H1 (cell line): ENCODE data around the gene GNB1L. TPM values are rescaled to one million over a fixed set of nuclear protein-coding genes. Genes with fewer than 3 reads are reported as not detected.

ENCODE experiments used
- CTCF ChIA-PET: fragments of 300-600 bp; sonication (Branson Sonifier 250); formaldehyde crosslinking; loops from one replicate; lab custom pipeline; 2021; ENCODE audit not compliant: partially characterized antibody; lab: Charles Lee
- POLR2A ChIA-PET: fragments of 300-600 bp; sonication (Branson Sonifier 250); formaldehyde crosslinking; loops from one replicate; lab custom pipeline; 2021; ENCODE audit warnings: inconsistent platforms; ENCODE audit not compliant: partially characterized antibody; lab: Charles Lee
- DNase-seq, 2 experiments: peaks; one replicate each; pipeline versions ENCODE4 v3.0.0 to v3.0.0-alpha.2; 2010 to 2022; ENCODE audit warnings: low spot score in 2 of 2, low read depth in 1 of 2, mixed read lengths in 1 of 2
- FAIRE-seq: peaks from 2 replicates; lab custom pipeline; 2011; peaks lifted over from hg19 to GRCh38; lab: Jason Lieb, UNC
- H2AFZ ChIP-seq: 2 replicates; pipeline ENCODE4 v1.8.1; 2012; ENCODE audit warnings: low read length, inconsistent platforms
- H2AK5ac ChIP-seq: 2 replicates; pipeline ENCODE4 v1.6.1; 2013; ENCODE audit warnings: low read depth, low read length
- H2BK120ac ChIP-seq: replicated peaks from 2 replicates; pipeline ENCODE3; 2013; ENCODE audit warnings: low read depth, low read length, inconsistent platforms
- H2BK12ac ChIP-seq: 2 replicates; pipeline ENCODE4 v1.6.1; 2013; ENCODE audit warnings: low read depth, low read length
- H2BK15ac ChIP-seq: 2 replicates; pipeline ENCODE4 v1.6.1; 2013; ENCODE audit warnings: low read length
- H2BK20ac ChIP-seq: 2 replicates; pipeline ENCODE4 v1.6.1; 2013; ENCODE audit warnings: low read length
- H2BK5ac ChIP-seq: 2 replicates; pipeline ENCODE4 v1.6.1; 2013; ENCODE audit warnings: low read depth, low read length
- H3K14ac ChIP-seq: 2 replicates; pipeline ENCODE4 v1.6.1; 2013; ENCODE audit warnings: inconsistent platforms; ENCODE audit not compliant: insufficient read length
- H3K18ac ChIP-seq: 2 replicates; pipeline ENCODE4 v1.6.1; 2013; ENCODE audit warnings: low read length; ENCODE audit errors: extremely low read depth
- H3K23ac ChIP-seq: 2 replicates; pipeline ENCODE4 v1.6.1; 2013; ENCODE audit warnings: inconsistent platforms; ENCODE audit not compliant: insufficient read length
- H3K23me2 ChIP-seq: 2 replicates; pipeline ENCODE4 v1.6.1; 2013; ENCODE audit warnings: low read depth, low read length
- H3K27ac ChIP-seq: 2 replicates; pipeline ENCODE4 v1.6.1; 2011; ENCODE audit warnings: low read depth, low read length, inconsistent platforms
- H3K27me3 ChIP-seq, 4 experiments: replicated peaks in 1 of 4; 1 replicate in 1 of 4; 2 replicates in 3 of 4; pipeline versions ENCODE4 v1.6.1 to v1.8.1; 2011 to 2013; ENCODE audit warnings: low read length in 3 of 4, mild to moderate bottlenecking in 3 of 4, inconsistent platforms in 2 of 4, mixed read lengths in 2 of 4, moderate library complexity in 1 of 4; ENCODE audit not compliant: control insufficient read depth in 3 of 4, insufficient read depth in 3 of 4; ENCODE audit errors: extremely low read depth in 1 of 4
- H3K36me3 ChIP-seq, 4 experiments: 2 replicates each; pipeline versions ENCODE4 v1.6.1 to v1.8.1; 2011 to 2013; ENCODE audit warnings: mild to moderate bottlenecking in 4 of 4, low read length in 3 of 4, moderate library complexity in 2 of 4, control low read depth in 1 of 4, inconsistent platforms in 1 of 4; ENCODE audit not compliant: insufficient read depth in 4 of 4, control insufficient read depth in 2 of 4
- H3K4ac ChIP-seq: replicated peaks from 2 replicates; pipeline ENCODE3; 2013; ENCODE audit warnings: low read length, low read depth, mixed read lengths, inconsistent platforms; ENCODE audit not compliant: insufficient read length
- H3K4me1 ChIP-seq, 4 experiments: replicated peaks in 1 of 4; 1 replicate in 1 of 4; 2 replicates in 3 of 4; pipeline versions ENCODE4 v1.6.1 to v1.8.1; 2011 to 2013; ENCODE audit warnings: low read length in 3 of 4, inconsistent platforms in 2 of 4, mixed read lengths in 1 of 4; ENCODE audit not compliant: insufficient read depth in 4 of 4, control insufficient read depth in 3 of 4
- H3K4me2 ChIP-seq, 2 experiments: 2 replicates each; pipeline versions ENCODE4 v1.6.1 to v1.8.1; 2011 to 2013; ENCODE audit warnings: low read depth in 2 of 2, low read length in 2 of 2, control low read depth in 1 of 2, inconsistent platforms in 1 of 2, mild to moderate bottlenecking in 1 of 2; ENCODE audit not compliant: insufficient read depth in 1 of 2
- H3K4me3 ChIP-seq, 4 experiments: fragments of 200-600, 300-600 bp in 1 of 4; sonication (generic), shearing (Covaris generic), sonication (Bioruptor Twin) in 1 of 4; 2 replicates each; pipeline versions ENCODE4 v1.5.1 to v1.8.1; 2011 to 2016; ENCODE audit warnings: low read length in 4 of 4, low read depth in 3 of 4, control low read depth in 2 of 4, inconsistent platforms in 2 of 4, mild to moderate bottlenecking in 2 of 4, mixed read lengths in 1 of 4, moderate library complexity in 1 of 4; ENCODE audit not compliant: insufficient read depth in 2 of 4; ENCODE audit errors: extremely low read depth in 1 of 4
- H3K56ac ChIP-seq: replicated peaks from 2 replicates; pipeline ENCODE3; 2013; ENCODE audit warnings: low read depth, mild to moderate bottlenecking, mixed read lengths, low read length, inconsistent platforms; ENCODE audit not compliant: insufficient read length
- H3K79me1 ChIP-seq: 2 replicates; pipeline ENCODE4 v1.6.1; 2013; ENCODE audit warnings: low read depth, low read length, control low read depth
- H3K79me2 ChIP-seq, 2 experiments: 2 replicates each; pipeline versions ENCODE4 v1.6.1 to v1.8.1; 2012 to 2013; ENCODE audit warnings: low read length in 2 of 2, mild to moderate bottlenecking in 2 of 2, inconsistent platforms in 1 of 2; ENCODE audit not compliant: insufficient read depth in 2 of 2, control insufficient read depth in 1 of 2
- H3K9ac ChIP-seq, 4 experiments: replicated peaks in 1 of 4; 1 replicate in 1 of 4; 2 replicates in 3 of 4; pipeline versions ENCODE4 v1.6.1 to v1.8.1; 2011 to 2013; ENCODE audit warnings: low read depth in 3 of 4, low read length in 3 of 4, control low read depth in 2 of 4, mild to moderate bottlenecking in 2 of 4, moderate library complexity in 2 of 4, inconsistent platforms in 1 of 4; ENCODE audit errors: extremely low read depth in 1 of 4
- H3K9me3 ChIP-seq, 2 experiments: 2 replicates each; pipeline versions ENCODE4 v1.6.1 to v1.8.1; 2012 to 2013; ENCODE audit warnings: mild to moderate bottlenecking in 2 of 2, moderate library complexity in 2 of 2, control low read depth in 1 of 2, inconsistent platforms in 1 of 2, low read depth in 1 of 2, low read length in 1 of 2, mixed read lengths in 1 of 2; ENCODE audit not compliant: insufficient read depth in 2 of 2
- H4K20me1 ChIP-seq, 2 experiments: replicated peaks in 1 of 2; 2 replicates each; pipeline versions ENCODE3 to v1.8.1; 2011 to 2013; ENCODE audit warnings: inconsistent platforms in 2 of 2, low read length in 2 of 2, mild to moderate bottlenecking in 1 of 2; ENCODE audit not compliant: insufficient read depth in 2 of 2, control insufficient read depth in 1 of 2
- H4K5ac ChIP-seq: 2 replicates; pipeline ENCODE4 v1.6.1; 2013; ENCODE audit warnings: low read length, low read depth, mixed read lengths, inconsistent platforms; ENCODE audit not compliant: insufficient read length
- H4K8ac ChIP-seq: 2 replicates; pipeline ENCODE4 v1.8.0; 2013; ENCODE audit warnings: mild to moderate bottlenecking, moderate library complexity, low read length, inconsistent platforms; ENCODE audit not compliant: insufficient read depth; ENCODE audit errors: extremely low read depth
- H4K91ac ChIP-seq: replicated peaks from 2 replicates; pipeline ENCODE3; 2013; ENCODE audit warnings: low read length, mixed read lengths, inconsistent platforms; ENCODE audit not compliant: insufficient read length
- ASH2L ChIP-seq: fragments of 200-600, 300-600 bp; sonication (generic); IDR thresholded peaks from one replicate; pipeline ENCODE4 v1.7.1; 2017; ENCODE audit warnings: low read length
- HDAC2 ChIP-seq, 2 experiments: fragments of 300-600 bp in 1 of 2; sonication (generic) in 1 of 2; IDR thresholded peaks; 2 replicates each; pipeline ENCODE4 v1.6.1; 2011 to 2012; ENCODE audit warnings: low read depth in 2 of 2, low read length in 2 of 2, mild to moderate bottlenecking in 2 of 2, moderate library complexity in 2 of 2, borderline replicate concordance in 1 of 2, inconsistent platforms in 1 of 2
- KDM4A ChIP-seq: IDR thresholded peaks from one replicate; pipeline ENCODE4 v1.7.1; 2012; ENCODE audit warnings: low read depth, mild to moderate bottlenecking, moderate library complexity, low read length, inconsistent platforms; ENCODE audit not compliant: severe bottlenecking
- KDM5A ChIP-seq: fragments of 200-600 bp; IDR thresholded peaks from 2 replicates; pipeline ENCODE4 v1.7.1; 2012; ENCODE audit warnings: mild to moderate bottlenecking, low read length, inconsistent platforms, mixed read lengths
- MAFK ChIP-seq: IDR thresholded peaks from 2 replicates; pipeline ENCODE4 v1.6.1; 2012; ENCODE audit warnings: low read depth, mild to moderate bottlenecking, improper control_type of control experiment, low read length
- MAX ChIP-seq: IDR thresholded peaks from 2 replicates; pipeline ENCODE4 v1.6.1; 2012; ENCODE audit warnings: inconsistent platforms
- RNF2 ChIP-seq: fragments of 200-900, 300-1000 bp; sonication (generic); IDR thresholded peaks from 2 replicates; pipeline ENCODE4 v1.7.1; 2016; ENCODE audit warnings: borderline replicate concordance, low read depth, mild to moderate bottlenecking, antibody characterized with exemption, low read length; ENCODE audit not compliant: poor library complexity, severe bottlenecking; ENCODE audit errors: missing control alignments
- SUZ12 ChIP-seq: fragments of 200-600 bp; sonication (generic); IDR thresholded peaks from 2 replicates; pipeline ENCODE4 v1.6.1; 2012; ENCODE audit warnings: mild to moderate bottlenecking, inconsistent platforms, low read length, moderate library complexity, mixed read lengths
- TAF1 ChIP-seq: IDR thresholded peaks from 2 replicates; pipeline ENCODE4 v1.6.1; 2011; ENCODE audit warnings: mild to moderate bottlenecking, low read depth, low read length
- TCF12 ChIP-seq: IDR thresholded peaks from 2 replicates; pipeline ENCODE4 v1.6.1; 2011; ENCODE audit warnings: low read depth, mild to moderate bottlenecking, low read length
- WGBS, 2 experiments: shearing (Covaris generic) in 1 of 2; methylation state at CpG; one replicate each; pipeline versions ENCODE4 v1.1.6 to v1.1.7; 2013 to 2015; ENCODE audit warnings: low lambda C conversion rate in 2 of 2, mixed read lengths in 2 of 2, inconsistent platforms in 1 of 2, low coverage in 1 of 2, missing lambda C conversion rate in 1 of 2; ENCODE audit not compliant: insufficient replicate concordance in 2 of 2, insufficient coverage in 1 of 2, insufficient read length in 1 of 2; ENCODE audit errors: extremely low coverage in 1 of 2, missing lambda C conversion rate in 1 of 2; 5-methylcytosine and 5-hydroxymethylcytosine counted together
- polyA plus RNA-seq, 7 experiments: library from polyadenylated mRNA; depleted of rRNA in 3 of 7; stranded (reverse) in 5 of 7; unstranded in 2 of 7; fragments of >200 nt in 5 of 7; fragments of 200-250 nt in 2 of 7; gene quantifications; 1 replicate in 5 of 7; 2 replicates in 1 of 7; 4 replicates in 1 of 7; pipeline versions ENCODE4 v1.2.1 to v1.2.3, GENCODE V29; 2011 to 2013; ENCODE audit warnings: missing spikeins in 2 of 7, mixed read lengths in 2 of 7
- total RNA-seq: library from RNA; stranded (reverse); fragmentation: NEBNext Ultra II Directional; extraction: Animal tissue kit (Norgen Biotek cat#: 25700); gene quantifications from 2 replicates; pipeline ENCODE4 v1.2.1, GENCODE V29; 2021

Gene GNB1L
- total and polyA plus RNA-seq, 2 of the 8 experiments (the other 6 are each of a cell fraction or from before 2014, with no cell fraction given) = 14.0 to 15.6 TPM

- no peak for FAIRE-seq
These were observed 81.8 kb downstream of the GNB1L start for GRCh38 chr22:19772673-19773469.

More at GRCh38 chr22:19772673-19773469, 81.8 kb downstream of the GNB1L start:
- 87% methylated on average over 25 of the region's 25 CpGs; no CpG with 5 or more reads in 1 of the 2 experiments for WGBS, 2 experiments
- Histone ChIP-seq H2BK15ac (no peak overlapping the region), H4K8ac (no peak overlapping the region), H2BK12ac (no peak overlapping the region), H2BK120ac (no peak overlapping the region), H3K9me3 (no peaks in the 10 kb centered on the region), H4K5ac (no peak overlapping the region), H2BK5ac (no peak overlapping the region), H3K27me3 (peaks cover 18 to 34% (median 32%) of the 10 kb centered on the region in 4 experiments), H3K4me2 (no peak overlapping the region), H2AFZ (no peak overlapping the region), H3K4me1 (peaks cover 0 to 3% (median 2%) of the 10 kb centered on the region in 4 experiments; a peak in 4 of 7 replicates), H3K4ac (no peak overlapping the region), H3K36me3 (no peaks in the 10 kb centered on the region), H3K79me2 (no peaks in the 10 kb centered on the region), H3K18ac (no peak overlapping the region), H3K23ac (no peak overlapping the region), H3K79me1 (no peaks in the 10 kb centered on the region), H2AK5ac (no peak overlapping the region), H4K20me1 (peaks cover 1 to 4% of the 10 kb centered on the region in 2 experiments), H3K56ac (no peak overlapping the region), H3K4me3 (no peak overlapping the region), H3K14ac (no peak overlapping the region), H4K91ac (no peak overlapping the region), H3K9ac (no peak overlapping the region), H3K27ac (no peak overlapping the region), H2BK20ac (no peak overlapping the region), H3K23me2 (no peaks in the 10 kb centered on the region)
- POLR2A ChIA-PET = interaction anchor here (0.7 to 0.9 kb wide), 2 partner anchors 9 to 15 kb away, joined by 3 to 4 read pairs; no protein-coding TSS in a partner anchor
- DNase-seq = no peak
- TF ChIP-seq ASH2L = no peak
- no peak for TF ChIP-seq RNF2
- no peak for TF ChIP-seq TCF12
- TF ChIP-seq HDAC2 (IDR thresholded peaks at IDR 0.05; ENCODE audit: borderline replicate concordance in 1 of 2, low read depth in 2 of 2, low read length in 2 of 2) = no peak
- no peak for TF ChIP-seq SUZ12
- TF ChIP-seq KDM5A = no peak
- no peak for TF ChIP-seq KDM4A
- no peak for TF ChIP-seq TAF1
- no peak for TF ChIP-seq MAX
- TF ChIP-seq MAFK = no peak
- CTCF ChIA-PET = interaction anchor here (0.6 to 2.7 kb wide), 15 partner anchors 9 to 174 kb away, joined by 3 to 10 read pairs (median 5); no protein-coding TSS in a partner anchor
